HG03354 (cell line): ENCODE measurements around the gene NT5M.

ENCODE experiments used
- ATAC-seq: cut with Tn5 transposase; IDR thresholded peaks from one replicate; pipeline ENCODE4 v1.9.1; 2021; ENCODE audit warnings: mild to moderate bottlenecking; ENCODE audit not compliant: unreplicated experiment, poor library complexity, severe bottlenecking

Gene NT5M

DNA sequence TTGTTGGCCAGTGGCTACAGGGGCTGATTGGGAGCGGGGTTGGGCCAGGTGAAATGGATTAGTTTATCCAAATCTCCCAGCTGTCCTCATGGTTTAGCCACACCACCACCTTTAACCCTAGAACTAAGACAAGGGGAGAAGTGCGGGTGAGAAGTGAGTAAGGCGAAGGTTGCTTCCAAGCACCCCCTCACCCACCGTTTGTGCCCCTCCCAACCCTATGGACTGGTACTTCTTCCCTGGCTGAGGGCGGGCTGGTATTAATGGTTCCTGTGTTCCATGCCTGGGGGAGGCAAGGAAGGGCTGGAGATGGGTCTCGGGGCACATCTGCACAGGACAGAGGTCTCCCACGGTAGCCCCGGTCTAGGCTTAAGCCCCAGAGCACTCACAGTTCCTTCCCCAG is 25.1 kb downstream of the NT5M start:
- no peak for ATAC-seq

DNA sequence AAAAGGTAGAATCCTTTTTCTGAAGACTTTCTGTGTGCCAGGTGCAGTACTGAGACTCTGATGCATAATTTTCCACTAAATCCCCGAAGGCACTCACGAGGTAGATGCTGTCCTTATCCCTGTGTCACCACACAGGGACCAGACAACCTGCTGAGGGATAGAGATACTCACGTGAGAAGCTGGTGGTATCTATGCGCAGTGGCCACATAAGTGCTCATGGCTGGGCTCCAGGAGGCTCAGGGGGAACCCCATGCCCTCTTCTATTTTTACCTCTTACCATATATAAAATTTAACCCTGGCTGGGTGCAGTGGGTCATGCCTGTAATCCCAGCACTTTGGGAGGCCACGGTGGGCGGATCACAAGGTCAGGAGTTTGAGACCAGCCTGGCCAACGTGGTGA is 38.3 kb downstream of the NT5M start:
- ATAC-seq, result no peak

DNA sequence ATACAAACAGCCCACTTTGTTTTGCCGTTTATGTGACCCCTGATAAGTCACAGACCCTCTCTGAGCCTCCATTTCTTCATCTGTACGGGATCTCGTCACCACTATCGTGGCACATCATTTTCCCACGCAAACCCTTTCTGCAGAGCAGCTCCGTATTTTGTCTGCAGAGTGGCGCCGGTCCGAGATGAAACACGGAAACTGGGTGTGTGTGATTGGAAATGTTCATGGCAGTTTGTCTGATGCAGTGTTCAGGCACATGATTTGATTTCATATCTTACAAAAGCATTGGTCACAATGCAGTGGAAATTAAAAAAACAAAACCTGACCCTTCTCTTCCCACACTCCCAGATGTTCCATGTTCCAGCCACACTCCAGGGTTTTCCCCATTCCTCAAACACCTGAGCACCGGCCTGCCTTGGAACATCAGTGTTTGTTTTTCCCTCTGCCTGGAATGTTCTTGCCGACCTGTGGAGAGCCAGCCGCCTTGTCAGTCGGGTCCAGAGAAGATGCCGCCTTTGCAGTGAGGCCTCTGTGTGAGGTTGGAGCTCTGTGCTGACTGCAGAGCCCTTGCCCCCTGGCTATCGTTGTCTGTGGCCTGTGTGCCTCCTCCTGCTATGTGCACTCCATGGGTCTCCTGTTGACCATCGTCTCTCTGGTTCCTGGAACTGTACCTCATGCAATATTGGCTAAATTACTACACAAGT is 39.2 kb downstream of the NT5M start:
- ATAC-seq, result no peak

DNA sequence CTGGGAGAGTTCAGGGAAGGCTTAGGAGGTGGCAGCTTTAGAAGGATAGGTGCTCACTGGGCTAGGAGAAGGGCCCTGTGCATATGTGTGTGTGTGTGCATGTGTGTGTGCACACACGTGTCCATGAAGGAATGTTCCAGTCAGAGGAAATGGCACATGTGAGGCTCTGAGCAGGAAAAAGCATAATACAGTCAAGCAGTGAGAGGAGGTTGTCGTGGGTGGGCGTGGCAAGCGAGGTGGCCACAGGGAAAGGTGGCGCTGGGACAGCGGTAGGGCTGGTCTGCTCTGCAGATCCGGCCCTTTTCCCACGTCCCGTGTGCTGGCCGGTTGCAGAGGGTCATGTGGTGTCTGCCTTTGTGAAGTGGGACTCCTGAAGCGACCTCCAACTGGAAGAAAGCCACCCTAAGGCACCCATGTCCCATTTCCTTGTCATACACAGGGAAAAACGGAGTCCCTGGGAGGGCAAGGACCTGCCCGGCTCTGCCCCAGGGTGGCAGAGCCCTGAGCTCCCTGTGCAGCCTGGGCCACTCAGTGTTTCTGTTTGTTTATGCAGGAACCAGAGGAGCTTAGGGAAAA is 40.1 kb downstream of the NT5M start:
- ATAC-seq, result no peak

DNA sequence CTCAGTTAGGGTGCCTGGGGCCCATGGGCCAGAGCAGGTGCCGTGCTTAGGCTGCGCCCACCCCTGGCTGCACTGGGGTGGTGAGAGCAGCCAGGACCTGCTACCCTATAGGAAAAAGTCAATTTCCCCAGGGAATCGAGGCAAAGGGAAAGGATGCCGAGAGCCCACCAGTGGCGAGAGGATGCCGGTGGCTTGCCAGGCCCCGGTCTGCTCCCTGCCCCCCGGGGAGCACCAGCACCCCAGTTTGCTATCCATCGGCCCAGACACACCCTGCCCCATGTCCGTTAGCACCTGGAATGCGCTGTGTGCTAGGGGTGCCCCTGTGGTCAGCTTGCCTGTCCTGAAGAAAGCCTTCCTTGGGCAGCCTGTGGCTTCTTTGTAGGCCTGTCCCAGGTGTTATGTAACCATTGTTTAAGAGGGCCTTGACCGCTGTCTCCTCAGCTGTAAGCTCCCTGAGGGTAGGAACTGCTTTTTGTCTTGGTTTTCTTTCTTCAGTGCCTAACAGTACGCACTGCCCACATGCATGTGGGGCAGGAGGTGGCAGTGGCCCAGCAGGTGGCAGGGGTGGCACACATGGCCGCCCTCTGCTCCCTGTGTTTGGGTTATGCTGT is 40.8 kb downstream of the NT5M start:
- no peak for ATAC-seq

DNA sequence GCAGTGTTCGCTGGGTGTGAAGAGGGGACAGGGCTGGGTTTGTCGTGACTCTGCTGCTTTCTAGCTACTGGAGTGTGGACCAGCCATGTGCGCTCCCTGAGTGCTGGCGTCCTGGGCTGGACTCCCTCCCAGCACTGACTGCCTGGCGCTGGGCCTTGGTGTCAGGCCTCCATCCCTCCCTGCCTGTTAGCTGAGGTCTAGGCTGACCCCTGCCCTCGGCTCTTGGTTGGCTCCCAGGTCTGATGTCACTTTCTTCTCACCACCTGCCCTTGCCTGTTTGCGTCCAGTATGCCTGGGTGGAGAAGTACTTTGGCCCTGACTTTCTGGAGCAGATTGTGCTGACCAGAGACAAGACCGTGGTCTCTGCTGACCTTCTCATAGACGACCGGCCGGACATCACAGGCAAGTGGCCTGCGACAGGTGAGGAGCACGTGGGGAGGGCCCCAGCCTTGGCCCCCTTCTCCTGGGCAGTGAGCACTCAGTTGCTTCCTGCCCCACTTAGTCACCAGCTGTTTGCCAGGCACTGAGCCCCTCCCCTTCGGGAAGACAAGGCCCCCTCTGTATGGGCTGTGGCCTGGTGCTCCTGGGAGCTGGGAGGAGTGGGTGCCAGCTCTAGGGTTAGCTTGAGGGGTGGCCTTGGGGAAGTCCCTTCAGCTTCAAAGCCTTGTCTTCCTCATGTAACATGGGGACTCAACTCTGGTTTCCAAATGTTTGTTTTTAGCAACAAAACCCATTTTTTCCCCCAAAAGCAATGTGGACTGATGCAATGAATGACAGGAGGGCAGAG is 41.5 kb downstream of the NT5M start:
- no peak for ATAC-seq

DNA sequence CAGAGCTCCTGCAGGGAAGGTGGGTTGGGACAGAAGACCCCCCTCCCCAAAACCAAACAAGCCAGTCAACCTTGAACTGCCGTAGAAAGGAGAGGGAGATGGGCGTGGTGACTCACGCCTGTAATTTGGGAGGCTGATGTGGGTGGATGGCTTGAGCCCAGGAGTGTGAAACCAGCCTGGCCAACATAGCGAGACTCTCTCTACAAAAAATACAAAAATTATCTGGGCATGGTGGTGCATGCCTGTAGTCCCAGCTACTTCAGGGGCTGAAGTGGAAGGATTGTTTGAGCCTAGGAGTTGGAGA is 42.1 kb downstream of the NT5M start:
- no peak for ATAC-seq

DNA sequence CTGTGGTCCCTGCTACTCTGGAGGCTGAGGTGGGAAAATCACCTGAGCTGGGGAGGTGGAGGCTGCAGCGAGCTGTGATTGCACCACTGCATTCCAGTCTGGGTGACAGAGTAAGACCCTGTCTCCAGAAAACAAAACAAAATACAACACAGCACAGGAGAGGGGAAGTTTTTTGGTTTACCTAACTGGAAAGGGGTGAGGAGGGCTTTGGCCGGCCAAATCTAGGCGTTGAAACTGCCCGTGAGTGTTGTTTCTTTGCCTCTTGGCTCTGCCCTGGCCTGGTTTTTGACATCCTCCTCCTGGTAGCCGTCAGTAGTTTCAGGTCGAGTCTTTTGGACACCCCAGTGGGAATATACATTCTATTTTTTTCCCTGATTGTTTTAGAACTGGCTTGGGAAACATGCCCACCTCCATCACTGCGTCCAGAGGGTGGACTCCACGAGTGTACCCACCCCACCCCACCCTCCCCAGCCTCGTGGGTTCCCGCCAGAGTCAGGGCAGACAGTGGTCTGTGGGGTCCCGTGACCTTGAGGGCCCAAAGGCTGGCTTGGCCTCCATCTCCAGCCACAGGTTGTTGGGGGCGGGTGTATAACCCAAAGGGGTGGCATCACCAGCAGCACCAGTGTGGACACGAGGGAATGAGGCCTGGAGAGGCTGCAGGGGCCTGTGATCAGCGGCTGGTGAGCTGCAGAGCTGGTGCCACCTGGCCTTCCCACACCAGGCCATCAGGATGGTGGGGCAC is 42.7 kb downstream of the NT5M start:
- no peak for ATAC-seq

DNA sequence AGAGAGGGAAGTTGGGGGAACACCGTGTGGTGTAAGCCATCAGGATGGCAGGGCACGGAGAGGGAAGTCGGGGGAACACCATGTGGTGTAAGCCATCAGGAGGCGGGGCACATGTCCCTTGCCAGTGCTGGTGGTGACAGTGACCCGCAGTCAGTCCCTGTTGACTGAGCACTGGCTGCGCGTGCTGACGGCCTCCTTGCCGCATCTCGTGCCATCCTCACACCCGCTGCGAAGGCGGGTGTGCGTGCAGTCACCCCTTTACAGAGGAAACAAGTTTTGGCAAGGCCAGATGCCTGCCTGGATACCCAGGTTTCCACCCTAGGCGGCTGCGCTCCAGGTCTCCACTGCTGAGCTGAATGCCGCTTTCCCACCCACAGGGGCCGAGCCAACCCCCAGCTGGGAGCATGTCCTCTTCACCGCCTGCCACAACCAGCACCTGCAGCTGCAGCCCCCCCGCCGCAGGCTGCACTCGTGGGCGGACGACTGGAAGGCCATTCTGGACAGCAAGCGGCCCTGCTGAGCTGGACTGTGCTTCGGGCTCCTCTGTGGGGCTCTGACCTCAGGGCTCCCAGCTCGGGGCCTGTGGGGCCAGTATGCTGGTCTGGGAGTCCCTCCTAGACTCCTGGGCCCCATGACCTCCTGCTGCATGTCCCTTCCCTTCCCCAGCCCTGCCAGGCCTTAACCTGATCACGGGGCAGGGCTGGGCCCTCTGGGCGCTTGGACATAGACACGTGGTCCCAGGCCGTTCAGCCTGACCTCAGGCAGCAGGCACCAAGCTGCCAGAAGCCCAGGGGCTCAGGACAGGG is 43.5 kb downstream of the NT5M start:
- no peak for ATAC-seq

DNA sequence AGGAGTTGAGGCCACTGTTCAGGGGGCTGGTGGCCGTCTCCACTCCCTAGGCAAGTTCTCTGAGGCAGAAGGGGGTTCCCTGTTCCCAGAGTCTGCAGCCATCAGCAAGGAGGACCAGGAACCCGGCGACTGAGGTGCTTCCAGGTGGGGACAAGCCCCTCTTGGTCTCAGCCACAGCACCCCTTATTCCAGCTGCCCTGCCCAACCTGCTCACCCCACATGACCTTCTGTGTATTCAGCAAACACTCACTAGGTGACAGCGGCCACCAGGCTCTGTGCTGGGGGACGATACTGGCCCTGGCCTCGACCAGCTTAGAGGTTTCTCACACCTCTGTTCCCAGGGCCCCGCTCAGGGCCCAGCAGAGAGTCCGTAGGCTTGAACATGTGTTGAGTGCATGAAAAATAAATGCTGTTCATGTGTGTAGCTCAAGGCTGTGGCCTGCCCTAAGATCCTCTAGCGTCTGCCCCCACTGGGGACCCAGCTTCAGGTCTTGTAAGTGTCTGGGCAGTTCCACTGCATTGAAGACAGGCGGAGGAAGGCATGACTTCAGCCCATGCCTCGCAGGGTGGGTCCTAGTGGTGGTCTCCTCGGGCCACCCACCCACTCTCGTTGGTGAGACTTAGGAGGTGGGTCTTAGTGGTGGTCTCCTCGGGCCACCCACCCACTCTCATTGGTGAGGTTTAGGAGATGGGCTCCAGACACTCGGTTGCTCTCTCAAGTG is 44.2 kb downstream of the NT5M start:
- no peak for ATAC-seq

DNA sequence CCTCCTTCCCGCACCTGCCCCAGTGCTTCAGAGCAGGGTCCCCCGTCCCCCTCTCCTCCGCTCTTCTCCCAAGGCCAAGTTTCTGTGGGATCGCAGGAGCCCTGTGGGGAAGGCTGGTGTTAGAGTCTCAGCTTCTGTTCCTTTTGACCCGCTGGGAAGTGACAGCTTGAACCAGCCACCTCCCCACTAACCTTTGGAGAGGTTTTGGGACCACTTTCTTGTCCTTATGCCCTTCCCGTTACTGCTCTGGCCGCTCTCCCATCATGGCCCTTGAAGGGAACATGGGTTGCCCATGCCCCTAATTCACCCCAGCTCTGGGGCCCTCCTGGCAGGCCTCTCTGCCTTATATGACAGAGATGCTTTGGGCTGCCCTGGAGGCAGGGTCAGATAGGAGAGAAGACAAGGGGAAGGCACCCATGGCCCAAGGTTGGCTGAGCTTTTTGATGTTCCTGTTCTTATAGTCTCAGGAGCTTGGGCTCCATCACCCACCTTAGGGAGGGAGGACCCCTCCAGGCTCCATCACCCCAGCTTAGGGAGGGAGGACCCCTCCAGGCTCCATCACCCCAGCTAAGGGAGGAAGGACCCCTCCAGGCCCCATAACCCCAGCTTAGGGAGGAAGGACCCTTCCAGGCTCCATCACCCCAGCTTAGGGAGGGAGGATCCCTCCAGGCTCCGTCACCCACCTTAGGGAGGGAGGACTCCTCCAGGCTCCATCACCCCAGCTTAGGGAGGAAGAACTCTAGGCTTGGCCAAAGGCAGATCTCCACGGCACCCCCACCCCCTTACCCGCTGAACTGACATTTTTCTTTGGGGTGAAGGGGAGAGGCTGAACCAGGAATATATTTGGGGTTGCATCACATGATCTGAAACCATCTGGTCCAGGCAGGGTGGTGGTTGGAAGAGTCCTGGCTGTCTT is 45.0 kb downstream of the NT5M start:
- ATAC-seq, result no peak

DNA sequence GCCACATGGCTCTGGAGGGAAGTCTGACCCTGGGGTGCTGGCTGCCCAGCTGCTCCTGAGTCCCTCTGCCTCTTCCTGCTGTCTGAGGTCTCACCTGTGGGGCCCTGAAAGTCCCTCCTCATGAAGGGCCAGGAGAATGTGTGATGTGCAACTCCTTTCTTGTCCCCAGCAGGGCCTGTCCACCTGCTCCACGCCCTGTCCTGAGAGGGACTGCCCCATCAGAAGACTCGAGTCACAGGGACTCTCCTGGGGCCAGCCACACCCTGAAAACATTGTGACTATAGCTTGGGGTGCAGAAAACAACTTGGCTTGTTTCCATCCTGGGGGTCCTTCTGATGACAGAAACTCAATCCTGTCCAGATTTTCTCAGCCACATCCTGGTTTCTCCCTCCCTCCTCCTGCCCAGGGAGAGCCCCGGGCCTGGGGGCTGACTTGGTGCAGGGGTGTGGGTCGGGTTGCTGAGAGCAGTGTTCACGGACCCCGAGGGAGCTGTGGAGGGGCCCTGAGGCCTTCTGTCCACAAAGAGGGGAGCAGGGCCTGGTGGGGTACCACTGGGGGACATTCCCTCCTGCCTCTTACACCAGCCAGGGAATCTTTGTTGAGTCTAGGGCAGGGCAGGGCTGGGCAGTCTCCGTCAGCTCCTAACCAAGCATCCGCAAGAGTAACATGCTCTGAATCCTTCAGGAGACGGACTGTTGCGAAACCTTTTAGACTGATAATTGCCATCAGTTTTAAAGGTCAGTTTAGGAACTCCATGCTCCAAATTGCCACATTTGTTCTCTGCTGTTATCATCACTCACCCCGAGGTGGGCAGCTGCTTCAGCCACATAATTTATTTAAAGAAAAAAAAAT is 45.9 kb downstream of the NT5M start:
- no peak for ATAC-seq

DNA sequence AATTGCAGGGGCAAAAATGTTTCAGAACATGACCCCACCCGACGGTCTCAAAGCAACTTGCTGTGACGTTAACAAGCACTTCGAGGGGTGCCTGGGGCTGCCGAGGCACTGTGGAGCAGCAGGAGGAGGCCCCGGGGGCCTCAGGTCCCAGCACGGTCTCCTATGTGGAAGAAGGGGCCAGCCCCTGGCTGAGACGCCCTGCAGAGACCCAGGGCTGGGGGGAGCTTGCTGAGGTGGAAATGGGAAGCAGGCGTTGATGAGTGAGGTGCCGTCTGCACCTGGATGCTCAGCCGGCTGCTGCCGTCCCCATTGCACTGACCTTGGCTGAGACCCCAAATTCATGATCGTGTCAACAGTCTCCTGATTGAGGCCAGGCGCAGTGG is 46.5 kb downstream of the NT5M start:
- ATAC-seq, result no peak

DNA sequence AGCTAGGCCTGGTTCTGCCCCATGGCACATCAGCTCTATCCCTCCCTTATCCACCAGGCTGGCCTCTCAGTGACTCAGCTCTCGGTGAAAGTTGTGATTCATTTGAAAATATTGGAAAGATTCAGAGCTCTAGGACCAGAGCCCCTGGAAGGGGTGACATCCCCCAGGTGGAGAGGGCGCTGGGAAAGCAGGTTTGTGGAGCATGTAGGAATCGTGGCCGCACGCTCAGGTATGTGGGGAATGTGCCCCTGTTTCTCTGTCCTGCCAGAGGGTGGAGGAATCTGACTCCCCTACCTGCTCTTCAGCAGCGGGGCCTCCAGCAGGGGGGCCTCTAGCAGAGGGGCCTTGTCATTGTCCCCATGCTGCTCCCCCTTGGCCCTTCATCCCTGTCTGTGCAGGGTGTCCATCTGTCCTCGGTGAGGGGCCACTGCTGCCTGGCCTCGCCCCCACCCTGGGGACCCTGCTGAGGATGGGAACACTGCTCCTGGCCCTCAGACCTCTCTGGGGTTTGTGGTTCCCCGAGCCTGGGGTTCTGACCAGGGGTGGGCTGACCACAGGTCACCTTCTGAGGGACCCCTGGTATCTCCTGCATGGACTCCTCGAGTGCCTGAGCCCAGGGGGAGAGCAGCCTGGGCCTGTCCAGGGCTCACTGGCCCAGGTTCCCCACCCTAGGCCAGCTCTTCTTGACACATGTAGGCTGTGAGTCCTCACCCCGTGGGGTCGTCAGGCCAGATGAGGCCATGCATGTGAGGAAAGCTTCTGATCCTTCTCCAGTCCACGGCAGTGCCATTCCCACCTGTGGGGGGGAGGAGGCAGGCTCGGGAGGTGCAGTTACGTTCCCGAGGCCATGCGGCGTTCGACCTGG is 47.5 kb downstream of the NT5M start:
- ATAC-seq, result no peak

DNA sequence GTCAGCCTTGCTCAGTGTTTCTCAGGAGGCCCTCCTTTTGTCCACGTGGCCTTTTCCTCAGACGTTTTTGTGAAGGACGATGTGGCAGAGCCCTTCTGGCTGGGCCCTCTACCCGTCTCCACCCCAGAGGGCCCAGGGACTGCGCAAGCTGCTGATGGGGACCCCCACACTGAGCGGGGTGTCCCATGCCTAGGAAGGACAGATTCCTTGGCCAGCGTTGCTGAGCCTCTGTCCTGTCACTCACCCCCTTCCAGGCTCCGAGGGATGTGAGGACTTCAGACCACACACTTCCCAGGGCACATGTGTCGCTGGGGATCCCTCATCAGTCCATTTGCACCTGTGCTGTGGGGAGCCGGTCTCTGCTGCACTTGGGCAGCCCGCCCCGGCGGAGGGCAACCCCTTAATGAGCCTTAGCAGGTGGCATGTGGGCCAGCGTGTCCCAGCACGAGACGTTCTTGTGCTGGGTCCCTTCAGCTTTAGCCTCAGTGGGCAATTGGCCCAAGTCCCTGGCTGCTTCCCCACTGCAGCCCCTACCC is 48.3 kb downstream of the NT5M start:
- no peak for ATAC-seq
